Measurements from ENCODE around the gene FOXP3.

Gene FOXP3

DNA sequence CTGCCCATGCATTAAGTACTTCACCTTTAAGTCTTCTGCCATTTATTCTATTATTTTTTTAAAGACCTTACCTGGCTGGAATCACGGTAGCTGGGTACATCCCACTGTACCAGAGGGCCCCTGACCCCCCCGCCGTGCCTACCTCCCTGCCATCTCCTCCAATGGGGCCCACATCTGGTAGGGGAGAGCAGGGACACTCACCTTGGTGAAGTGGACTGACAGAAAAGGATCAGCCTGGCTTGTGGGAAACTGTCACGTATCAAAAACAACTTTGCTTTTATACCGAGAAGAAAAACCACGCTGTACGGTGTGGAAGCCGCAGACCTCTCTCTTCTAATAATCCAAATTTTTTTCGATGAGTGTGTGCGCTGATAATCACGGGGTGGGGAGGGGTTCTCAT is at the start of gene FOXP3:
Gene FOXP3 (minus strand): TSS at position 251 of the 400 bp plus-strand sequence. CDS start 6,205 bp downstream, outside the sequence.
- TF ChIP-seq, protein P1, sequence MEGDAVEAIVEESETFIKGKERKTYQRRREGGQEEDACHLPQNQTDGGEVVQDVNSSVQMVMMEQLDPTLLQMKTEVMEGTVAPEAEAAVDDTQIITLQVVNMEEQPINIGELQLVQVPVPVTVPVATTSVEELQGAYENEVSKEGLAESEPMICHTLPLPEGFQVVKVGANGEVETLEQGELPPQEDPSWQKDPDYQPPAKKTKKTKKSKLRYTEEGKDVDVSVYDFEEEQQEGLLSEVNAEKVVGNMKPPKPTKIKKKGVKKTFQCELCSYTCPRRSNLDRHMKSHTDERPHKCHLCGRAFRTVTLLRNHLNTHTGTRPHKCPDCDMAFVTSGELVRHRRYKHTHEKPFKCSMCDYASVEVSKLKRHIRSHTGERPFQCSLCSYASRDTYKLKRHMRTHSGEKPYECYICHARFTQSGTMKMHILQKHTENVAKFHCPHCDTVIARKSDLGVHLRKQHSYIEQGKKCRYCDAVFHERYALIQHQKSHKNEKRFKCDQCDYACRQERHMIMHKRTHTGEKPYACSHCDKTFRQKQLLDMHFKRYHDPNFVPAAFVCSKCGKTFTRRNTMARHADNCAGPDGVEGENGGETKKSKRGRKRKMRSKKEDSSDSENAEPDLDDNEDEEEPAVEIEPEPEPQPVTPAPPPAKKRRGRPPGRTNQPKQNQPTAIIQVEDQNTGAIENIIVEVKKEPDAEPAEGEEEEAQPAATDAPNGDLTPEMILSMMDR (IDR thresholded peaks at IDR 0.05), result no peak

DNA sequence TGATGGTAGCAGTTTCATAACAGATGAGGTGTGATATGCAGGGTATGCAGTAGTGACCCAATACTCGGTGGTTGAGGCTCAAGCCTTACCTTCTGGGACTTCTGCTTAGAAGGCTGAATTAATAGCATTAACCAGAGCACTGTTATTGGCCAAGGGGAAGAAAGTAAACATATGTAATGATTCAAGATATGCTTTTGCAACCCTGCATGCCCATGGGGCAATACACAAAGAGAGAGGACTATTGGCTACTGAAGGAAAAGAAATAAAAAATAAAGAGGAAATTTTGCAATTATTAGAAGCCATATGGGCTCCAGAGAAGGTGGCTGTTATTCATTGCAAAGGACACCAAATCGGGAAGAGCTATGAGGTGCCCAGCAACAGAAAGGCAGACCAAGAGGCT is 47.7 kb upstream of the FOXP3 start:
- TF ChIP-seq, protein P1 (IDR thresholded peaks at IDR 0.05), result no peak

- TF ChIP-seq, protein P1 (IDR thresholded peaks at IDR 0.05), result no peak
Observed at GRCh38 chrX:49310371-49310770, 45.9 kb upstream of the FOXP3 start.

GRCh38 chrX:49309401-49309981 is 45.0 kb upstream of the FOXP3 start:
- TF ChIP-seq, protein P1 (IDR thresholded peaks at IDR 0.05), result no peak

GRCh38 chrX:49308604-49309269 is 44.2 kb upstream of the FOXP3 start:
- TF ChIP-seq, protein P1 (IDR thresholded peaks at IDR 0.05), result no peak

DNA sequence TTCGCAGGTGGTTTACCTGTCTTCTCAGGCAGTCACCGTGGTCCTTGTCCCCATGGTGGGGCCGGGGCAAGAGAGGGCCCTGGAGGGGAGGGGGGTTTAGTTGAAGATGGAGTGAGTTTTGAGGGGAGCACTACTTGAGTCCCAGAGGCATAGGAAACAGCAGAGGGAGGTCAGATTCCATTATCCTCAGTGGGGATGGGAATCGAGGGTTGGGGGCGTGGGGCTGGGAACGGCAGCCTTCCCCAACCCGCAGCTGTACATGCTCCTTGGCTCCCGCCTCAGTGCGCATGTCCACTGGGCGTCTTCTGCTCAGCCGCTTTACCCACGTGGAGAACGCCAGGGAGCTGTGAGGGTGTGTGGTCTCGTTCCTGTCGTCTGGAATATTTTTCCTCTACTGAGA is 38.8 kb upstream of the FOXP3 start, which contains the start of gene GAGE10:
Gene GAGE10 (plus strand): TSS at position 301 of the 400 bp plus-strand sequence. CDS start 1,214 bp downstream, outside the sequence.
- TF ChIP-seq, protein P1 (IDR thresholded peaks at IDR 0.05), result no peak

DNA sequence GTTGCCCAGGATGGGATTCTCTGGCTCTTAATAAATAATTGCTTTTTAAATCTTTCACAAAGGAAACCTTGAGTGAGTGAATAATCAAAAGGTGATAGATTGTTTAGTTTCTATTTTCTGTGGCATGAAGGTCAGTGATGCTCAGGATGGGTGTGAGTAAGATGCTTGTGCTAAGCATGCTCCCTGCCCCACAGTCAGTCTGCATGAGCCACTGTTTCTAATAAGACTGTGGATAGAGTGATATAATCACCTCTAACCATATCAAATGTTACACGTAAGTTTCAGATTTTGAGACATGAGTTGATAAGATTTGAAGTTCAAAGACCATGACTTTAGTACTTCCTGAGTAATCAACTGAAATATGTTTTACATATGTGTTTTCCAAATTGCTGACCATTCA is 36.2 kb upstream of the FOXP3 start:
- TF ChIP-seq, protein P1 (IDR thresholded peaks at IDR 0.05), result no peak
